Lower leg skin (tissue), 4 donors: ENCODE results near the gene KCNJ10. TPM values are rescaled to one million over a fixed set of nuclear protein-coding genes. Genes with fewer than 3 reads are reported as not detected.
"Not testable (repeated sequence)": the region's sequence is repeated elsewhere in the genome, so short reads cannot be mapped to it uniquely, and the experiment has no call there.

Experiments used
- DNase-seq, 2 donors: peaks; one replicate each; pipeline ENCODE4 v3.0.0-alpha.2; 2019; ENCODE audit warnings: low spot score in 2 of 2
- H3K4me3 ChIP-seq: fragments of 200-600 bp; sonication (generic); 2 replicates; pipeline ENCODE4 v1.5.1; 2017; ENCODE audit warnings: mild to moderate bottlenecking, low read depth; ENCODE audit not compliant: poor library complexity, severe bottlenecking
- CTCF ChIP-seq, 3 donors: fragments of 450-650 bp; IDR thresholded peaks; one replicate each; pipeline ENCODE4 v1.5.1; 2016; ENCODE audit warnings: antibody characterized with exemption in 3 of 3, mild to moderate bottlenecking in 3 of 3, moderate library complexity in 2 of 3
- POLR2A ChIP-seq, 2 donors: fragments of 450-650 bp; IDR thresholded peaks; one replicate each; pipeline ENCODE4 v1.6.1; 2016 to 2017; ENCODE audit warnings: antibody characterized with exemption in 2 of 2, mild to moderate bottlenecking in 1 of 2, moderate library complexity in 1 of 2
- WGBS, 2 donors: methylation state at CpG; one replicate each; pipeline ENCODE4 v1.1.5; 2018; 5-methylcytosine and 5-hydroxymethylcytosine counted together
- intact Hi-C: fragments of 100-400 bp; cut with DNase I; formaldehyde crosslinking; loops from one replicate; pipeline ENCODE4 v1.15.0; 2023; ENCODE audit warnings: low total_unique reads
- total RNA-seq, 4 donors: library from RNA; depleted of rRNA; stranded (reverse); fragments of >200 nt; gene quantifications; one replicate each; pipeline ENCODE4 v1.1.0, GENCODE V29; 2016

Gene KCNJ10
- total RNA-seq, 4 donors from 2014 or later = not detected

- H3K4me3 ChIP-seq = no peak within 1 kb of the TSS
- TF ChIP-seq POLR2A (IDR thresholded peaks at IDR 0.05) = no peak
- no peak for TF ChIP-seq CTCF (IDR thresholded peaks at IDR 0.05)
- 51 to 54% methylated on average over 16 of the region's 16 CpGs for WGBS, 2 donors
- DNase-seq = no peak
- intact Hi-C loops = no loop called here
Observed at GRCh38 chr1:160115545-160116282, 45.8 kb upstream of the KCNJ10 start, which contains the start of gene ATP1A2. ATP1A2 (plus strand) TSS chr1:160115759; CDS start chr1:160115862, 103 bp downstream.

GRCh38 chr1:160114085-160114484, 44.1 kb upstream of the KCNJ10 start:
- intact Hi-C loops = no loop called here
- DNase-seq = no peak
- WGBS, 2 donors = 78 to 83% methylated on average over 4 of the region's 4 CpGs
- no peak overlapping the region for H3K4me3 ChIP-seq
- TF ChIP-seq POLR2A (IDR thresholded peaks at IDR 0.05) (no peak), CTCF (IDR thresholded peaks at IDR 0.05) (no peak)

GRCh38 chr1:160113407-160113806, 43.4 kb upstream of the KCNJ10 start:
- intact Hi-C loops = no loop called here
- H3K4me3 ChIP-seq = no peak overlapping the region
- 85 to 88% methylated on average over 8 of the region's 8 CpGs for WGBS, 2 donors
- DNase-seq = no peak
- TF ChIP-seq POLR2A (IDR thresholded peaks at IDR 0.05) (no peak), CTCF (IDR thresholded peaks at IDR 0.05) (no peak)

- 71 to 82% methylated on average over 12 of the region's 12 CpGs for WGBS, 2 donors
- H3K4me3 ChIP-seq = no peak overlapping the region
- DNase-seq = no peak
- TF ChIP-seq POLR2A (IDR thresholded peaks at IDR 0.05) (no peak), CTCF (IDR thresholded peaks at IDR 0.05) (no peak)
- intact Hi-C loops = no loop called here
Observed at GRCh38 chr1:160112357-160112756, 42.4 kb upstream of the KCNJ10 start.

GRCh38 chr1:160111462-160111861, 41.5 kb upstream of the KCNJ10 start:
- intact Hi-C loops, DNase-seq, H3K4me3 ChIP-seq: not testable (repeated sequence)
- 91 to 93% methylated on average over 10 of the region's 10 CpGs for WGBS, 2 donors

- TF ChIP-seq CTCF (IDR thresholded peaks at IDR 0.05) = no peak
- TF ChIP-seq POLR2A (IDR thresholded peaks at IDR 0.05) = no peak
- H3K4me3 ChIP-seq = no peak overlapping the region
- no peak for DNase-seq
- intact Hi-C loops = loop anchor here (5.0 to 10.0 kb wide), 2 partner anchors 85 to 143 kb away; partner anchors contain the start of gene CASQ1
- WGBS, 2 donors = 34 to 37% methylated on average over 4 of the region's 4 CpGs
Observed at GRCh38 chr1:160109686-160110085, 39.7 kb upstream of the KCNJ10 start.
